ENCODE data around the gene INPP5E. TPM values are rescaled to one million over a fixed set of nuclear protein-coding genes. Genes with fewer than 3 reads are reported as not detected.

INPP5E gene
- total and polyA plus RNA-seq, 2 donors (not counting 1 experiment from before 2014, with no cell fraction given), result 31.0 to 33.1 TPM

DNA sequence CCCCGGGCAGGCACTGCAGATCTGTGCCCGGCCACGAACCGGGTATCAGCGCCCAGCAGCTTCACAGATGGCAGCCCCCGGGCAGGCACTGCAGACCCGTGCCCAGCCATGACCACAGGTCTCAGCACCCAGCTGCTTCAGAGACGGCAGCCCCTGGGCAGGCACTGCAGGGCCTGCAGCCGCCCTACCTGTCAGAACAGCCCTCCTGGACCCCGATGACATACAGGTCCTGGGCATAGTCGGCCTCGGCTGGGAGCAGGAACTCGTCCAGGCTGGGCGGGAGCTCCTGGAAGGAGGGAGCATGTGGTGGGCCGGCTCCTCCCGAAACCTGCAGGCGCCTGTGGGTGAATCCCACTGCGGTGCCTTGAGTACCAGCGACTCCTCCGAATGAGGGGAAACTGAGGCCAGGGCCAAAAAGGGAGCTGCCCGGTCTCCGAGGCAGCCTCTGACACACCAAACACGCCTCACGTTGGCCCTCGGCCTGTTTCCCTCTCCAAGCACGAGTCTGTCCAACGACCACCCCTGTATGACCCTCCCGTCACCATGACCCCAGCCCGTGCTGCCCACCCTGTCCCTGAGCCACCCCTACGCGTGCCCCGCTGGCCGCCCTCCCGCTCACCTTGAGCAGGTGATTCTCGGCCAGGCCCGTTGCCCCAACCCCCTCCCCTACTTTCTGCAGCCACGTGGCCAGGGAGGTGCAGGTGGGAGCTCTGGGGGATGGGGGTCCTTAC is 5.6 kb downstream of the INPP5E start:
- CTCF ChIA-PET, result no interaction called here
- Histone ChIP-seq H3K4me3 (ENCODE audit: control extremely low read depth in 1 of 5, extremely low read depth in 1 of 5, insufficient read depth in 1 of 5, low read depth in 2 of 5, low read length in 4 of 5) (no peak overlapping the region), H3K9ac (ENCODE audit: low read length) (no peak overlapping the region), H3K4me1 (ENCODE audit: control insufficient read depth in 2 of 2, insufficient read depth in 2 of 2, low read length in 2 of 2) (peaks cover 17 to 19% of the 10 kb centered on the region in 2 donors), H3K36me3 (replicated peaks in 1 of 2; ENCODE audit: control extremely low read depth in 1 of 2, control insufficient read depth in 1 of 2, extremely low read depth in 1 of 2, insufficient read depth in 2 of 2, low read length in 1 of 2) (peaks cover 0 to 19% of the 10 kb centered on the region in 2 experiments), H4K20me1 (ENCODE audit: control insufficient read depth, insufficient read depth, low read length, poor library complexity, severe bottlenecking) (peaks cover 65% of the 10 kb centered on the region), H2AFZ (ENCODE audit: insufficient read depth, low read depth, low read length, poor library complexity, severe bottlenecking) (no peak overlapping the region), H3K9me3 (ENCODE audit: control extremely low read depth in 1 of 3, control insufficient read depth in 2 of 3, insufficient read depth in 1 of 3, low read length in 2 of 3) (no peaks in the 10 kb centered on the region), H3K27ac (ENCODE audit: low read length in 2 of 2) (no peak overlapping the region), H3K4me2 (replicated peaks; ENCODE audit: low read depth, low read length, poor library complexity, severe bottlenecking) (no peak overlapping the region), H3K79me2 (ENCODE audit: control insufficient read depth, insufficient read depth, low read length) (peaks cover 49% of the 10 kb centered on the region), H3K27me3 (replicated peaks in 1 of 4; ENCODE audit: control extremely low read depth in 1 of 4, control insufficient read depth in 3 of 4, insufficient read depth in 4 of 4, low read length in 3 of 4) (no peaks in the 10 kb centered on the region)
- Mint-ChIP-seq H3K4me3 (no peak overlapping the region), H3K4me1 (peaks cover 24% of the 10 kb centered on the region), H3K27me3 (no peaks in the 10 kb centered on the region), H3K27ac (no peak overlapping the region), H3K9me3 (ENCODE audit: insufficient read depth) (no peaks in the 10 kb centered on the region)
- TF ChIP-seq, protein P1, sequence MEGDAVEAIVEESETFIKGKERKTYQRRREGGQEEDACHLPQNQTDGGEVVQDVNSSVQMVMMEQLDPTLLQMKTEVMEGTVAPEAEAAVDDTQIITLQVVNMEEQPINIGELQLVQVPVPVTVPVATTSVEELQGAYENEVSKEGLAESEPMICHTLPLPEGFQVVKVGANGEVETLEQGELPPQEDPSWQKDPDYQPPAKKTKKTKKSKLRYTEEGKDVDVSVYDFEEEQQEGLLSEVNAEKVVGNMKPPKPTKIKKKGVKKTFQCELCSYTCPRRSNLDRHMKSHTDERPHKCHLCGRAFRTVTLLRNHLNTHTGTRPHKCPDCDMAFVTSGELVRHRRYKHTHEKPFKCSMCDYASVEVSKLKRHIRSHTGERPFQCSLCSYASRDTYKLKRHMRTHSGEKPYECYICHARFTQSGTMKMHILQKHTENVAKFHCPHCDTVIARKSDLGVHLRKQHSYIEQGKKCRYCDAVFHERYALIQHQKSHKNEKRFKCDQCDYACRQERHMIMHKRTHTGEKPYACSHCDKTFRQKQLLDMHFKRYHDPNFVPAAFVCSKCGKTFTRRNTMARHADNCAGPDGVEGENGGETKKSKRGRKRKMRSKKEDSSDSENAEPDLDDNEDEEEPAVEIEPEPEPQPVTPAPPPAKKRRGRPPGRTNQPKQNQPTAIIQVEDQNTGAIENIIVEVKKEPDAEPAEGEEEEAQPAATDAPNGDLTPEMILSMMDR (IDR thresholded peaks at IDR 0.05), result no peak
- no peak for TF ChIP-seq EZH2 (IDR thresholded peaks at IDR 0.05; ENCODE audit: borderline replicate concordance, insufficient read depth, low read depth, low read length, poor library complexity, severe bottlenecking)
- WGBS (ENCODE audit: insufficient coverage), result 94% methylated on average over 31 of the region's 37 CpGs
- ATAC-seq (ENCODE audit: low read depth) (no peak), DNase-seq (no peak)
- POLR2A ChIA-PET, result no interaction called here
- intact Hi-C loops (cut with micrococcal nuclease), result no loop called here

DNA sequence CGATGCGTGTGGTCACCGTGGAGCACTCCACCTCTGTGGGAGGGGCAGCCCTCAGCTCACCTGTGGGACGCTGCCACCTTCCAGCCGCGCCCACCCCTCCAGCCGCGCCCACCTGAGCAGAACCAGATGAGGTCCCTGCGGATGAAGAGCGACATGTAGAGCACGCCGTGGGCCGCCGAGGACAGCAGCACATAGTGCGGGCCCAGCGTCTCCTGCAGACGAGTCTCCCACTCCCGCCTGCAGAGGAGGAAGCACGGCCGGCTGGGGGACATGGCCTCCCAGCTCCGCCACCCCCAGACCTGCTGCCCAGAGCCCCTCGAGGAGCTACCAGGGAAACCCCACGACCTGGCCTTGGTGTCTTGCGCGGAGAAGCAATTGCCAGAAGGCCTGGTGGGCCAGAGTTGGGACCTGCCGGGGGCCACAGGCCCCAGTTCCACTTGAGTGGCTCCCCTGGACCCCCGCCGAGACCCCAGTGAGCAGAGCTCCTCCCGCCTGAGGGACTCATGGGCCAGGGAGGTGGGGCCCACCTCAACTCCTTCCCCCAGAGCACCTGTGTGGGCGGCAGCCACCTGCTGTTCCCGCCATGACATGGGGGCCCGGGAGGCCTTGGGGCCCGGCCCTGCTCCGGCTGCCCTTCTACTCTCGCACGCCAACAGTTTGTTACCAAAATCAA is 6.5 kb downstream of the INPP5E start:
- Mint-ChIP-seq H3K4me3 (no peak overlapping the region), H3K27ac (no peak overlapping the region), H3K9me3 (ENCODE audit: insufficient read depth) (no peaks in the 10 kb centered on the region), H3K4me1 (peaks cover 20% of the 10 kb centered on the region), H3K27me3 (no peaks in the 10 kb centered on the region)
- no peak overlapping the region for H3K4me2 ChIP-seq (replicated peaks; ENCODE audit: low read depth, low read length, poor library complexity, severe bottlenecking)
- H3K27me3 ChIP-seq (replicated peaks in 1 of 4; ENCODE audit: control extremely low read depth in 1 of 4, control insufficient read depth in 3 of 4, insufficient read depth in 4 of 4, low read length in 3 of 4), result no peaks in the 10 kb centered on the region
- intact Hi-C loops (cut with micrococcal nuclease), result no loop called here
- TF ChIP-seq, protein P1 (IDR thresholded peaks at IDR 0.05), result no peak
- no peak for TF ChIP-seq EZH2 (IDR thresholded peaks at IDR 0.05; ENCODE audit: borderline replicate concordance, insufficient read depth, low read depth, low read length, poor library complexity, severe bottlenecking)
- WGBS (ENCODE audit: insufficient coverage), result 92% methylated on average over 36 of the region's 36 CpGs
- ATAC-seq (ENCODE audit: low read depth) (no peak), DNase-seq (no peak)
- H3K4me3 ChIP-seq (ENCODE audit: control extremely low read depth in 1 of 5, extremely low read depth in 1 of 5, insufficient read depth in 1 of 5, low read depth in 2 of 5, low read length in 4 of 5), result no peak overlapping the region
- POLR2A ChIA-PET, result no interaction called here
- H4K20me1 ChIP-seq (ENCODE audit: control insufficient read depth, insufficient read depth, low read length, poor library complexity, severe bottlenecking), result peaks cover 56% of the 10 kb centered on the region
- no peak overlapping the region for H3K9ac ChIP-seq (ENCODE audit: low read length)
- peaks cover 41% of the 10 kb centered on the region for H3K79me2 ChIP-seq (ENCODE audit: control insufficient read depth, insufficient read depth, low read length)
- H3K4me1 ChIP-seq (ENCODE audit: control insufficient read depth in 2 of 2, insufficient read depth in 2 of 2, low read length in 2 of 2), result peaks cover 14 to 15% of the 10 kb centered on the region in 2 donors
- CTCF ChIA-PET, result no interaction called here
- H2AFZ ChIP-seq (ENCODE audit: insufficient read depth, low read depth, low read length, poor library complexity, severe bottlenecking), result no peak overlapping the region
- H3K9me3 ChIP-seq (ENCODE audit: control extremely low read depth in 1 of 3, control insufficient read depth in 2 of 3, insufficient read depth in 1 of 3, low read length in 2 of 3), result no peaks in the 10 kb centered on the region
- peaks cover 0 to 25% of the 10 kb centered on the region in 2 experiments for H3K36me3 ChIP-seq (replicated peaks in 1 of 2; ENCODE audit: control extremely low read depth in 1 of 2, control insufficient read depth in 1 of 2, extremely low read depth in 1 of 2, insufficient read depth in 2 of 2, low read length in 1 of 2)
- H3K27ac ChIP-seq (ENCODE audit: low read length in 2 of 2), result no peak overlapping the region
